T-helper 2 cell (primary cell): ENCODE data around the gene SH3PXD2A.
A peak's percentile ranks its signal among the peaks of the same experiment; 100 is the strongest.

Source experiments
- DNase-seq, 5 experiments: peaks; one replicate each; pipeline versions ENCODE4 v3.0.0 to v3.0.0-alpha.2; 2012 to 2022
- total RNA-seq, 2 donors: gene quantifications; one replicate each; lab custom pipeline; 2026; lab: John Stamatoyannopoulos, UW

Gene SH3PXD2A, protein sequence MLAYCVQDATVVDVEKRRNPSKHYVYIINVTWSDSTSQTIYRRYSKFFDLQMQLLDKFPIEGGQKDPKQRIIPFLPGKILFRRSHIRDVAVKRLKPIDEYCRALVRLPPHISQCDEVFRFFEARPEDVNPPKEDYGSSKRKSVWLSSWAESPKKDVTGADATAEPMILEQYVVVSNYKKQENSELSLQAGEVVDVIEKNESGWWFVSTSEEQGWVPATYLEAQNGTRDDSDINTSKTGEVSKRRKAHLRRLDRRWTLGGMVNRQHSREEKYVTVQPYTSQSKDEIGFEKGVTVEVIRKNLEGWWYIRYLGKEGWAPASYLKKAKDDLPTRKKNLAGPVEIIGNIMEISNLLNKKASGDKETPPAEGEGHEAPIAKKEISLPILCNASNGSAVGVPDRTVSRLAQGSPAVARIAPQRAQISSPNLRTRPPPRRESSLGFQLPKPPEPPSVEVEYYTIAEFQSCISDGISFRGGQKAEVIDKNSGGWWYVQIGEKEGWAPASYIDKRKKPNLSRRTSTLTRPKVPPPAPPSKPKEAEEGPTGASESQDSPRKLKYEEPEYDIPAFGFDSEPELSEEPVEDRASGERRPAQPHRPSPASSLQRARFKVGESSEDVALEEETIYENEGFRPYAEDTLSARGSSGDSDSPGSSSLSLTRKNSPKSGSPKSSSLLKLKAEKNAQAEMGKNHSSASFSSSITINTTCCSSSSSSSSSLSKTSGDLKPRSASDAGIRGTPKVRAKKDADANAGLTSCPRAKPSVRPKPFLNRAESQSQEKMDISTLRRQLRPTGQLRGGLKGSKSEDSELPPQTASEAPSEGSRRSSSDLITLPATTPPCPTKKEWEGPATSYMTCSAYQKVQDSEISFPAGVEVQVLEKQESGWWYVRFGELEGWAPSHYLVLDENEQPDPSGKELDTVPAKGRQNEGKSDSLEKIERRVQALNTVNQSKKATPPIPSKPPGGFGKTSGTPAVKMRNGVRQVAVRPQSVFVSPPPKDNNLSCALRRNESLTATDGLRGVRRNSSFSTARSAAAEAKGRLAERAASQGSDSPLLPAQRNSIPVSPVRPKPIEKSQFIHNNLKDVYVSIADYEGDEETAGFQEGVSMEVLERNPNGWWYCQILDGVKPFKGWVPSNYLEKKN
- total RNA-seq, result 28.9 to 37.1 reads per million in 2 donors

DNA sequence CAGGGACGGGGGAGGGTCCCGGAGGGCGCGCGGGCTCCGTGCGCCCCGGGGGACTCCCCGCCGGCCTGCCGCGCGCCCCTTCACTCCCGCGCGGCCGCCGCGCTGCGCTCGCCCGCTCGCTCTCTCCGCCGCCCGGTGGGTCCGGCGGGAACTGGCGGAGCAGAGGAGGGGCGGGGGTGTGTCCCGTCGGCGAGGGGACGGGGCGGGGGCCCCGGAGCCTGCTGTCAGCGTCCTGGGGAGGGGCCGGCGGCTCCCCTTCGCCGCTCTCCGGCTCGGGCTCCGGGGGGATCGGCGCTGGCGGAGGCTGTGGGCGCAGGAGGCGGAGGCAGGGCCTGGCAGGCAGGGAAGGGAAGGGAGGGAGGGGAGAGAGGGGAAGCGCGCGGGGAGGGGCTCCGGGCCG is at the start of gene SH3PXD2A:
Gene SH3PXD2A (minus strand): TSS at position 153 of the 400 bp plus-strand sequence. CDS start 310 bp downstream, outside the sequence.
- DNase-seq, result peak in 3 of 5 experiments; percentile 11 to 30 (median 12)

DNA sequence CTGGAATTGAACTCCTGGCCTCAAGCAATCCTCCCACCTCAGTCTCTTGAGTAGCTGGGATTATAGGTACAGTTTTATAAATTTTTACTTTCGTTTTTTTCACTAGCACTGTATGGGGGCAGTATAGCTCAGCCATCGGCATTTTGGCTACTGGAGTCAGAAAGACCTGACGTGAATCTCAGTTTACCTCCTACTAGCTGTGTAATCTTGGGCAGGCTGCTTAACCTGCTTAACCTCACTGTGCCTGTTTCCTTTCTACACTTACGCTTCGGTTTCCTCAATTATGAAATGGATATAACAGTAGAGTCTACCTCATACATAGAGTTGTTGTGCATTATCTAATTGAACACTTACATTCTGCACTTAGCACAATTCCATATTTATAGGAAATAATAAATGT is 45.9 kb upstream of the SH3PXD2A start:
- no peak for DNase-seq

DNA sequence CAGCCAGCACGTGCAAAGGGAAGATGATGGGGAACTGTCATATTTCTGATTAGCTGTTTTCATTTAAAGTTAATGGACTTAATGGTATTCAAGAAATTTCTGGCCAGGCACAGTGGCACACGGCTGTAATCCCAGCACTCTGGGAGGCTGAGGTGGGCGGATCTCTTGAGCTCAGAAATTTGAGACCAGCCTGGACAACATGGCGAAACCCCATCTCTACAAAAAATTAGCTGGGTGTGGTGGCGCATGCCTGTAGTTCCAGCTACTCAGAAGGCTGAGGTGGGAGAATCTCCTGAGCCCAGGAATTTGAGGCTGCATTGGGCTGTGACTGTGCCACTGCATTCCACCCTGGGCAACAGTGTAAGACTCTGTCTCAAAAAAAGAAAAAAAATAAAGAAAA is 43.9 kb upstream of the SH3PXD2A start:
- DNase-seq, result no peak

DNA sequence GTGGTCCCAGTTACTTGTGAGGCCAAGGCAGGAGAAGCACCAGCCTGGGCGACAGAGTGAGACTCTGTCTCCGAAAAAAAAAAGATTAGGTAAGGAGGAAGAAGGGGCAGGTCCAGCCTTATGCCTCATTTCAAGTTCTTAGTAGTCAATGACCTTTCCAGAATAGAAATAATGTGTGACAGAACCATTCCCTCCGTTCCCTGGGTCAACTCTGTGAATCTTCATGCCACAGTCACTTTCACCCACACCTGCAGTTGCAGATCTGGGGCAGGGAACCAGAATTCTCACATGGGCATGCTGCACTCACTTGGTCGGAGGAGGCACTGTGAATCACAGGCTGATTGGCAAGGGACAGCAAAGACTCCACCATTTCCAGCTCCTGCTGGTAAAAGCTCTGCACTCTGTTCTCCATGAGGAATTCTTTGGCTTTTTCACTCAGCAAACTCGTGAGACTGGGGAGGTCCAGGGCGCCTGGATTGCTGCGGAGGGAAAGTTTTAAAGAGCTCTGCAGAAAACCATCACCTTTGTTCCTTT is 41.9 kb upstream of the SH3PXD2A start:
- DNase-seq, result no peak

DNA sequence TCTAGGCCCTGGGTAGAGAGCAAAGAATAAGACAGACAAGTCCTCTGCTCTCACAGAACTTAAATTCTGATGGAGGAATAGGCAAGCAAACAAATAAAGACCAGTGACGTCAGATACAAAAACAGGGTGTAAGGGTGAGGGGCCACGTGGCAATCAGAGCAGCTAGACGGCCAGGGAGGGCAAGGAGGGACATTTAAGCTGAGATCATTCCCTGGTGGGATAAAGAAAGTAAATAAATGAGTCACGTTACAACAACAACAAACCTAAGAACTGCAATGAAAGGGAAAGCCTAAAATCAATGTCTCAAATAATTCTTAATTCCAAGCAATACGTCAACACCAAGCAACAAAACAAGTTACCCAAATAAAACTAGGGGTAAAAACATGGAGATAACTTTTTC is 40.8 kb upstream of the SH3PXD2A start:
- DNase-seq, result no peak

DNA sequence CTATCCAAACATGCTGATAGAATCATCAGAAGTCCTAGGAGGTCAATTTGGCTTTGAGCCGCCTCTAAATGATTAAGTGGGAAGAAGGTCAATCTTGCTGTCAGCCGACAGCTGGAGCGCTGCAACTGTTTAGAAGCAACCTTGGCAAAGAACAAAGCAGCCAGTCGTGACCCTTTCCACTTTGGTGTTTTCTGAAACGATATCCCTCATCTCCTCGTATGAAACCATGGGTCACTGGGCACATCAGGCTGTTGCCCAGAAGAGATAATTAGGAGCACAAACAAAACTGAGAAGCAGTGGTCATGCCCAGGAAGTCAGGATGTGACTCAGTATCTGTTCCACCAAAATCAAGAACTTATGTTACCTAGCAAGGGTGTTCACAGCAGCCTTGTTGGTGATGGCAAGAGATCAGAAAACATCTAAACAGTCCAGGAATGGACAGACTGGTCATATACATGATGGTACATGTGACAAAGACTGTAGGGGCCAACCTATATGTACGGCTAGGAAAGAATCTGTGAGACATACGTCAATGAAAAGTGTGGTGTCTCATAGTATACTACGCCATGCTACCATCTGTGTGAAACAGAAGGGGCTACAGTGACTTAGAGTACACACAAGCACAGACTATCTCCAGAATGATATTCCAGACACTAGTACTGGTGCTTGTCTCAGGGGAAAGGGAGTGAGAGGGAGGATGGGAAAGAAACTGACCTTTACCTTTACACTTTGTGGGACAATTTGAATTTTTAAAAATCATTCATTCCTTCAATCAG is 40.2 kb upstream of the SH3PXD2A start:
- no peak for DNase-seq

DNA sequence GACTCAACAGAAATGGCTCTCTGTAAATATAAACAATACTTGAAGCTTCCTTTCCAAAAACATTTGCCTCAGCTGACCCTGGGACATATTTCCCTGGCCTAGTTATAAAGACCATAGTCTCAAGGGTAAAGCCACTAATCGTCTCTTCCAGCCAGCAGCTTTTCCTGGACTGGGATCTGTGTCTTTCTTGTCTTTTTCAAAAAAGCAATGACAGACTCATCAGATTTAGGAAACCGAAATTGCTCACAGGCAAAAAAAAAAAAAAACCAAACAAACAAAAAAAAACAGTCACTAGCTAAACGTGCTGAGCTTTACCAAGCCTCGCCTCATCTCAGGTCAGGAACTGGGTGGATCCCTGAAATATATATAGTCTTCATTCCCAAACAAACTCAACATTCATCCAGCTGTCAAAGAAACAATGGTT is 39.1 kb upstream of the SH3PXD2A start:
- no peak for DNase-seq

DNA sequence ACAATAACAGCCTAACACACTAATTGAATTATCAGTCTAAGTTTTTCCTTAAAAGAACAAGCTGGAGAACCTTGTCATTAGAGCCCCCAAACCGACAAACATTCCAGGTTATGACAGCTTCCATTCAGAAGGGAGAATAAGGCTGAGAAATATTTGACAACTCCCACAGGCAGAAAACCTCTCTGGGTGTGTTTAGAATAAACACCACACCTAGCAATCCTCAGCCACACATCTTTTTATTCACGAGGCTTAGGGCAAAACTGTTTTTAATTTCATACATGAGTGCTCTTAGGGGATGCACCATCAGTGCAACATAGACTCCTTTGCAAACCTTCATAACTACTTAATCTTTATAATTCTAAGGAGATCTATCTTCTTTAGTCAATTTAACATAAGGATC is 38.4 kb upstream of the SH3PXD2A start:
- DNase-seq, result no peak

DNA sequence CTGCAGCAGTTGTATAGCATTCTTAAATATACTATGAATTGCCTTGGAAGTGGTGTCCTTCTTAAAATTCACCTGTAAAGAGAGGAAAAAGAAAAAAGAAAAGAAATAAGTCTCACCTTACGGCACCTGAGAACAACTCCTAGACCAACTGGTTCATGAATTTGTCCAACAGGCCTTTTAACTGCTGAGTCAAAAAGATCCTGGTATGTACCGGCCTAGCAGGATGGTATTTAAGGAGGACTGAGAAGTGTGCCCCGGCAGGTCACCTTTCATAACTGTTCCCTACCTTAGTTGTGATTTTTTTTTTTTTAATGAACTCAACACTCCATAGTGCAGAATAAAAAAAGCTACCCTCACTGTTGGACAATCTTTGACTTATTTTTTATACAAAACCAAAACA is 36.8 kb upstream of the SH3PXD2A start:
- DNase-seq, result no peak

DNA sequence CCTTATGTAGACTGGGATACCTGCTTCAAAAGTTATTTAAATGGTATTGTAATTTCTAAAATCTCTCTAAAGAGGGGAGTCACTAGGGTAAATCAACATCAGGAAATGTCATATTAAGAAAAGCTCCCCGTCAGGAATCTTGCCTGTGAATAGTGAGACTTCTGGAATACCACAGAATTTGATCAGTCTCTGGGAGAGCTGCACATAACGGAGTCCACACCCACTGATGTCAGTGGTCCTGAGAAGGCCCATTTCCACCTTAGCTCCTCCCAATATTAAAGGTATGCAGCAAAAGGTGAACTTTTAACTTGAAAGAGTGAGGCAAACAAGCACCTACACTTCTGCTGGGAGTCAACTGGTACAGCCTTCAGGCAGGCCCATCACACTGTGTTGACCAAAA is 35.3 kb upstream of the SH3PXD2A start:
- DNase-seq, result no peak

DNA sequence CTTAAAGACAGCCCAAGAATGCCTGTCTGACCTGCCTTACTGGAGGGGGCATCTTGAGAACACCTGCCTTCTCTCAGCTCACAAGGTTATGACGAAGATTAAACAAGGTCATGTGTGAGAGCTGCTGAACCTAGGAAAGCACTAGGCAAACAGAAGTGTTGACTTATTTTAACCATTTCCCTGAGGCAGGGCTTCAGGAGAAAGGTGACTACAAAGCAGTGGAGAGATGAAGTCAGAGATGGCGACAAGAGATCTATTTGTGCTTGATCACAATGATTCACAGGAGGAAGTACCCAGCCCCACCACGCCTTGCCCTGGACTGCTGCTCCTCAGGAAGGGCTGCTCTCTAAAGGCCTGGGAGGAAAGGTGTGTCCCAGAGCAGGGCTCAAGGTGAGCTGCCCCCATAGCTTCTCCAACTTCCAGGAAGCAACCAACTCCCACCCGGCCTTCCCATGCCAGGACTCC is 34.9 kb upstream of the SH3PXD2A start:
- peak in 1 of 5 experiments; percentile 32 for DNase-seq

DNA sequence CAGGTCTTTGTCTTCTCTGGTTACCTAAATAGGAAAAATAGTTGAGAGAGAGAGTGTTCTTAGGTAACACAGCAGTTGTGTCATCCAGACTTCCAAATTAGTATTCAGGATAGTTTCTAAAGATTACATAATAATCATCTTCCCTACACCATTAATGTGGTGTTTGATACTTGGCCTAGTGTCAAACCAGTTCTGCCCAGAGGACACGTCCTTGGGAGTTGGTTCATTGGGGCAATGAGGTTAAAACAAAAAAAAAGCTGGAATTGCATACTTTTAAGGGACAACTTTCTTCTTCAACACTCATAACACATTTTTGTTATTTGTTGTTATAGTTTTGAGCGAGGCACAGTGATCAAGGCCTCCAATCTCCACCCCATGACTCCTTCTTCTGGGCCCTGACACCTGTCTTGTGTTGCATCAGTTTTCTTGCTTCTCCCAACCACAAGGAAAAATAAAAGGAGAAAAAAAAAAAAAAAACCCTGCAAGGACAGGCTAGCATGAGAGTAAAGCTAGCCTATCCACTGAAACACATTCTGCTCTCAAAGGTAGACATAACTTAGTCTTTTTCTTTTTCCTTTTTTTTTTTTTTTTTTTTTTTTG is 33.8 kb upstream of the SH3PXD2A start:
- DNase-seq, result no peak

DNA sequence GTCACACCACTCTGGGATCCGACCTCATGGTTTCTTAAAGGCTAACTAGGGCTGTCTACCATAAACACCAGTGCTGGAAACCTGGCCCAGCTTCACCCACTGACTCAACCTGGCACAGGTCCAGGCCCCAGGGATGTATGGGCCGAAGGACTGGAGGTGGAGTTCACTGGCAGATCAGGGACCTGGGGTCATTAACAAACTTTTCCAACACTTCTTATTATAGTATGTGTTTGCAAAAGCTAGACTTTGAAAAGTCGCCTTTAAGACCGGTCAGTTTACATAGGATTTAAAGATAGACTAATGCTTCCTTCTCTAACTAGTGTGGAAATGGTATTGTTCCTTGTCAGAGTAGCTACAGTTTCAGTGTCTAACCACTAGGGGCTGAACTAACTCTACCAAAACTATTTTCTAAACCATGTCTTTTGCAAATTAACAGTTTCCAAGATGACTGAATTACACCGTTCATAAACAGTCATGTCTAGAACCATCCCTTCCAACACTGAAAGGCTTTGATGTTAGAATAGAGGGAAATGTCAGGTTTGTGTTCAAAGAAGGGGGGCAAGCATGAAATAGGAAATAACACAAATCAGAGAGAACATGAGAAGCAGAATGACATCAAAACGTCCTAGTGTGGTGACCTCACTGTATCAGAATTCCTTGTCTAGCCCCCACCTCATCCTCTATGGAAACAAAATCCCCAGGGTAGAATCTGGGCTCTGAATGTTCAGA is 32.9 kb upstream of the SH3PXD2A start:
- peak in 2 of 5 experiments; percentile 38 to 72 for DNase-seq

DNA sequence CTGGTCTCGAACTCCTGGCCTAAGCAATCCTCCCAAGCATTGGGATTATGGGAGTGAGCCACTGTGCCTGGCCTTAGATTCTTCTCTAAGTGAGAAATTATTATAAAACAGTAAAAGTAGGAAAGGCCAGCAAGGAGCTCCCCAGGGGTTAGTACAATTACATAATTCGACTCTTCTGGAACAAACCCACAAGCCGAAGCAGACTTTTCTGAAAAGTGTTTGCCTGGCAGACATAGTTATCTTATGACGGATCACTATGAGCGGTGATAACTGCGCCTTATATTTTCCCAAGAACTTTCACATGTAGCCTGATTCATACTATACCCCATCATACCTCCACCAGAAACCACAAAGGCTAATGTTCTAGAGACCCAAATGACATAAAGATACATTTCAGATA is 30.2 kb upstream of the SH3PXD2A start:
- peak in 1 of 5 experiments; percentile 58 for DNase-seq

DNA sequence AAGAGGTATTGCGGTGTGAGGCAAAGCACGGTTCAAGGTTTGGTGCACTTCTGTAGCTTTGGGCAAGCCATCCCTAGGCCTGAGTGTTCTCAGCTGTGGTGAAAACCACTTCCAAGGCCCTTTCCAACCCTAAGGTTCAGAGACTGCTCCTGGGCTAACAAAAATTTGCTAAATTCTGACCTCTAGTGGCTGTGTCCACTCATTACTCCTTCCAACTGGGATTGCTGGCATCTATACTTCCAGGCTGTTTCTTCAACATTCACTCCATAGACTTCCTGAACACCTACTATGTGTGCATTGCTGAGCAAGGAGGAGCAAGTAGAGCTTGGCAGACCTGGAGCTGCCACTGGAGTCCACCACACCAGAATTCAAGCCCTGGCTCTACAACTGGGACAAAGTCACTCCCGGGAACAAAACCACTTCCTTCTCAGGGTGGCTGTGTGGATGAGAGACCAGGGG is 29.3 kb upstream of the SH3PXD2A start:
- DNase-seq, result peak in 1 of 5 experiments; percentile 31

DNA sequence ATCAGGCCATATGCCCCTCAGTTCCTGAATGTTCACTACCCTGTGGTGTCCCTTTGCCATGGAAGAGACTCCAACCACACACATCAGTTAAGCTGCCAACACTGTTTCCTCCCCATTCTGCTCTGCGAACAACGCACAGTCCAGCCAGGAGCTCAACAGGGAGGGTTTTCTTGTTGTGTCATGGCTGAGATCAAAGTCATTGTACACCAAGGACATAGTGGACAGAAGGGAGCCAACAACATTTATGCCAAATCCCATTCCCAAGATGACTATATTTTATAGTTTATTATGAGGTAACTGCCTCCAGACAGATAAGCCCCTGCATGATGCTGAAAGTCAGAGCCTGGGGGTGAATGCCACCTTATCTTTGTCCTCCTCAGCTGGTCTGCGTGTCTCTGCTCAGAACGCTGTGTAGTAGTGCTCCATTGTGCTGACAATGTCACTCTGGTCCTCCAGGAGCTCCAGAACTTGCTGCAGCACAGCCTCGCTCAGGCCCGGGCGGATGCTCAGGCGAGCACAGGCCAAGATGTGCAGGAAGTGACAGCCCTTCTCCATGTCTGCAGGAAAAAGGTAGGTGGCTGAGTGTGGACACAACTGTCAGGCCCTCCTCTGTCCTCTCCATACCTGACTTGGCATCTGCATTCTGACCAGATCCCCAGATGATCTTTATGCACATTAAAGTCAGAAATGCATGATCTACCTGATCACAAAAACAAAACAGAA is 27.1 kb upstream of the SH3PXD2A start:
- no peak for DNase-seq

DNA sequence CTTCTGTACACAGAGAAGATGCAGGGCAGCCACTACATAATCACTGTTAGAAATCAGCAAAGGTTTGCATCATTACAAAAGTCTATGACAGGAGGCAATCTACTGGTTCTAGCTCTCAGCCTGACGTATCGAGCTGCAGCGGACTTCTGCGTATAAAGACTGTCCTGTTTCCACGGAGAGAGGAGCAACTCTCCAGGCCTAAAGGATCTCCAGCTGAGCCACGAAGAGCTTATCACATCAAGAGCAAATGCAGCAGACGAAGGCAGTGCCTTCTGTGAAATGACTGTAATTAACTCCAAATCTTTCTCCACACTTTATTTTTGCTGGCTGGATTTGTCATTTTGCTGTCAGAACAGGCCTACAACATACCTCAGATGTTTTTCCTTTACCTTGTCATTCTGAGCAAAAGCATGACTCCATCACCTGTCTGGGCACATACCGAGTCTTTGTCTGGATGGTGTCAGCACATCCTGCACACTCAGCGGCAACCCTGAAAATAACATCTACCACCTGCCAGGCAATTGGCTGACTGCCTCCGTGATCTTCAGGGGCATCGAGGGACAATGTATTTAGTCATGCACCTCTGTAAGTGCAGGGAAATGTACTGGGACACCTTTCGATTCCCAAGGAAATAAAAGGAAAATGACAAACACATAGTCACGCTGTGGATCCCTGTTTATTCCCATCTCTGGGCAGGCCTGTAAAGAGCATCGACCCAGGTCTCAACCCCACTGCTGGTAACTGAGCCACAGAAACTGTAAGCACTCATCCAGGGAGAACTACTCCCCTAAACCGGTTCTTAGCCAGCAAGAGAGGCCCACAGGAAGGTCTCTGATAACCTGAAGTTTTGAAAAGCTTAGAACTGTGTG is 26.3 kb upstream of the SH3PXD2A start:
- DNase-seq, result no peak

DNA sequence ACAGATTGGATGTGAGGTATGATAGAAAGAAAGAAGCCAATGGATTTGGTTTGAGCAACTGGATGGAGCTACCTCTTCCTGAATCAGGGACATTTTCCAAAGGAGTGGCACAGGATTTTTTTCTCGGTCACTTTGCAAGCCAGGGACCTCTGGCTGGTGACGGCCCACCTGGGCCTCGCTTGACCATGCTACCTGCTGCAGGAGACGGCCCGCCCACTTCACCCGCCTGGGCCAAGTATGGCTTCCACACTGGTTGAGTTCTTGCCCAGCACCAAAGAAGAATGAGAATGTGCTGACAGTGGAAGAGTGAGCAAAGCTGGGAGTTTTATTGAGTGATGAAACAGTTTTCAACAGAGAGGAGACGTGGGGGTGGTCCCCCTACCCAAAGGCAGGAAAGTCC is 24.5 kb upstream of the SH3PXD2A start:
- DNase-seq, result no peak

DNA sequence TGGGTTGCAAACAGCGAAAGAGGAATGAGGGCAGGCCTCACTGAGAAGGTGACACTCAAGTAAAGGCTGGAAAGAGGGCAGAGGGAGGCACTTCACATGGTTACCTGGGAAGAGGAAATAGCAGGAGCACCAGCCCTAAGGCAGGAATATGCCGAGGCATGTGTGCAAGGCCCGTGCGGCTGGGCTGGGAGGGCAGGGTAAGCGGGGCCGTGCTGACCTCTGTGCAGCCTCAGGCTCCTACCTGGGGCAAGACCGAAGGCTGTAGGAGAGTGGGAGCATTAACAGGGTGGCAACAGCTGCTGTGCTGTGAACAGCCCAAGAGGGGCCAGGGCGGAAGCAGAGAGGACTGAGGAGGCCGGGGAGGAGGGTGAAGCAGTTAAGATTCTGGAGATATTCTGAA is 24.0 kb upstream of the SH3PXD2A start:
- DNase-seq, result no peak
